Activated B cell treated with CpG ODN at 0.5 μM for 24 hours (primary cell): ENCODE results near the gene FAM53B. TPM values are rescaled to one million over a fixed set of nuclear protein-coding genes. Genes with fewer than 3 reads are reported as not detected.
A peak's percentile ranks its signal among the peaks of the same experiment; 100 is the strongest.

Experiments used
- ATAC-seq: fragments of 200-7000 bp; cut with Tn5 transposase; one replicate; pipeline ENCODE4 v1.10.0; 2021; ENCODE audit warnings: low read depth, mild to moderate bottlenecking, moderate library complexity
- CTCF ChIA-PET: fragments of 350-600 bp; sonication (Branson Sonifier 250); formaldehyde crosslinking; loops from one replicate; lab custom pipeline; 2021; ENCODE audit warnings: antibody characterized with exemption; lab: Charles Lee
- POLR2A ChIA-PET: fragments of 350-600 bp; sonication (Branson Sonifier 250); formaldehyde crosslinking; loops from one replicate; lab custom pipeline; 2021; ENCODE audit warnings: antibody characterized with exemption; lab: Charles Lee
- DNase-seq: peaks from one replicate; pipeline ENCODE4 v3.0.0; 2022
- H3K27ac Mint-ChIP-seq: one replicate; pipeline ENCODE4 v1.8.0; 2020; ENCODE audit warnings: mixed read lengths
- H3K27me3 Mint-ChIP-seq: one replicate; pipeline ENCODE4 v1.8.0; 2021; ENCODE audit warnings: mixed read lengths
- H3K36me3 Mint-ChIP-seq: one replicate; pipeline ENCODE4 v1.8.0; 2021; ENCODE audit warnings: low read depth, mixed read lengths
- H3K4me1 Mint-ChIP-seq: one replicate; pipeline ENCODE4 v1.8.0; 2021; ENCODE audit warnings: mixed read lengths
- H3K4me3 Mint-ChIP-seq: one replicate; pipeline ENCODE4 v1.8.0; 2020; ENCODE audit warnings: mild to moderate bottlenecking, mixed read lengths
- H3K9me3 Mint-ChIP-seq: one replicate; pipeline ENCODE4 v1.8.0; 2020; ENCODE audit warnings: mixed read lengths
- CTCF ChIP-seq: fragments of 200-600 bp; IDR thresholded peaks from one replicate; pipeline ENCODE4 v1.8.0; 2022; ENCODE audit warnings: antibody characterized with exemption, mild to moderate bottlenecking
- intact Hi-C: fragments of 100-400 bp; cut with micrococcal nuclease; formaldehyde crosslinking; loops from one replicate; pipeline ENCODE4 v1.15.1; 2024
- total RNA-seq: library from RNA; stranded (reverse); gene quantifications from 2 replicates; pipeline ENCODE4 v1.2.3, GENCODE V29; 2022

Gene FAM53B
- total RNA-seq, 1 donor from 2014 or later = 73.9 TPM

- Mint-ChIP-seq H3K4me1 (peaks cover 100% of the 10 kb centered on the region), H3K27ac (peak overlapping the region; percentile 88), H3K9me3 (no peaks in the 10 kb centered on the region), H3K36me3 (peaks cover 37% of the 10 kb centered on the region), H3K27me3 (no peaks in the 10 kb centered on the region), H3K4me3 (no peak overlapping the region)
- DNase-seq = no peak
- TF ChIP-seq CTCF = no peak
- ATAC-seq = no peak
- intact Hi-C loops = no loop called here
- POLR2A ChIA-PET = interaction anchor here (0.6 to 6.1 kb wide), 5 partner anchors 38 to 314 kb away, joined by 3 to 39 read pairs (median 15); no protein-coding TSS in a partner anchor
- CTCF ChIA-PET = interaction anchor here (0.6 to 2.9 kb wide), 6 partner anchors 52 to 111 kb away, joined by 3 to 17 read pairs (median 3); no protein-coding TSS in a partner anchor
Measured at GRCh38 chr10:124645467-124646095, 98.6 kb downstream of the FAM53B start.

DNA sequence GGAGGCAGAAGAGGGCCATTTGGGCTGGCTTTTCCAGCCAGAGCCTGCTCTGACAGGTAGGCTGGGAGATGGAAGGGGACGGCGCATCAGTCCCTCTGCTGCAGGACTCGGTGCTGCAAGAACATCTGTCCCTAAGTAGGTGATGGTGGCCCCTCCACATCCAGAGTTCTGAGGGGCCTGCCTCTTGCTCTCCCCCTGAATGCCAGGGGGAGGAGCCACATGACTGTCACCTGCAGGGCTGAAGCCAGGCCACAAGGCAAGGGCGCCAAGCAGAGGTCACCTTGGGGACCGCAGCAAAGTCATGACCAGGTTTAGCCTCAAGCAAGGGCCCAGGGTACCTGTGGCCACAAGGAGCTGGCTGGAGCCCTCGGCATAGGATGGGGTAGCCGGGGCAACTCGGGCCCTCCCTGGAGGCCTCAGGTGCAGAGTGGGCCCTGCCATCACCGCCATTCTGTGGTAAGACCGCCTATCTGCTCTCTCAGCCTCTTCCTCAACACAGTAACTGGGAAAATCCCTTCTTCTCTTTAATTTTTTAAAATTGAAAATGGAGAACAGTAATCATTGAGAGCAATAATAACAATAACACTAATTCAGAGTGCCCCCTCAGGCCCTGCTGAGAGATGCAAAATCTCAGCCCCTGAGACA is 99.3 kb downstream of the FAM53B start:
- ATAC-seq (no peak), DNase-seq (no peak)
- H3K4me3 Mint-ChIP-seq = peak overlapping the region; percentile 5
- no peaks in the 10 kb centered on the region for H3K27me3 Mint-ChIP-seq
- no peaks in the 10 kb centered on the region for H3K9me3 Mint-ChIP-seq
- ChIA-PET POLR2A (interaction anchor here (1.1 to 6.1 kb wide), 4 partner anchors 25 to 109 kb away, joined by 3 to 39 read pairs (median 10); no protein-coding TSS in a partner anchor), CTCF (interaction anchor here (1.4 to 2.9 kb wide), 4 partner anchors 74 to 110 kb away, joined by 3 to 17 read pairs (median 6); no protein-coding TSS in a partner anchor)
- intact Hi-C loops = no loop called here
- no peak for TF ChIP-seq CTCF
- H3K27ac Mint-ChIP-seq = peak overlapping the region; percentile 88
- peaks cover 100% of the 10 kb centered on the region for H3K4me1 Mint-ChIP-seq
- H3K36me3 Mint-ChIP-seq = peaks cover 36% of the 10 kb centered on the region

GRCh38 chr10:124644236-124644635 is 99.9 kb downstream of the FAM53B start:
- Mint-ChIP-seq H3K4me1 (peaks cover 100% of the 10 kb centered on the region), H3K9me3 (no peaks in the 10 kb centered on the region), H3K27ac (peak overlapping the region; percentile 88), H3K27me3 (no peaks in the 10 kb centered on the region), H3K36me3 (peaks cover 34% of the 10 kb centered on the region), H3K4me3 (no peak overlapping the region)
- intact Hi-C loops = no loop called here
- ChIA-PET POLR2A (interaction anchor here (0.6 to 6.1 kb wide), 6 partner anchors 25 to 108 kb away, joined by 3 to 39 read pairs (median 5); no protein-coding TSS in a partner anchor), CTCF (interaction anchor here (1.4 to 3.5 kb wide), 4 partner anchors 75 to 110 kb away, joined by 5 to 17 read pairs (median 12); no protein-coding TSS in a partner anchor)
- DNase-seq = no peak
- TF ChIP-seq CTCF = no peak
- ATAC-seq = no peak

- ChIA-PET CTCF (interaction anchor here (1.4 to 3.5 kb wide), 4 partner anchors 75 to 109 kb away, joined by 5 to 16 read pairs (median 9); no protein-coding TSS in a partner anchor), POLR2A (interaction anchor here (0.6 to 6.1 kb wide), 11 partner anchors 12 to 108 kb away, joined by 3 to 39 read pairs (median 5); no protein-coding TSS in a partner anchor)
- intact Hi-C loops = no loop called here
- Mint-ChIP-seq H3K4me3 (no peak overlapping the region), H3K9me3 (no peaks in the 10 kb centered on the region), H3K4me1 (peaks cover 100% of the 10 kb centered on the region), H3K27ac (peak overlapping the region; percentile 94), H3K36me3 (peaks cover 33% of the 10 kb centered on the region), H3K27me3 (no peaks in the 10 kb centered on the region)
- ATAC-seq (no peak), DNase-seq (no peak)
- no peak for TF ChIP-seq CTCF
Measured at GRCh38 chr10:124643330-124644009, 100.7 kb downstream of the FAM53B start.
